Suppressor macrophage treated with lipopolysaccharide for 1 hour (primary cell): ENCODE data around the gene CDY2A.
"Not testable (repeated sequence)": the region's sequence is repeated elsewhere in the genome, so short reads cannot be mapped to it uniquely, and the experiment has no call there.

Source experiments
- DNase-seq, 3 donors: peaks; one replicate each; pipeline ENCODE4 v3.0.0-alpha.2; 2020 to 2022

Gene CDY2A, protein sequence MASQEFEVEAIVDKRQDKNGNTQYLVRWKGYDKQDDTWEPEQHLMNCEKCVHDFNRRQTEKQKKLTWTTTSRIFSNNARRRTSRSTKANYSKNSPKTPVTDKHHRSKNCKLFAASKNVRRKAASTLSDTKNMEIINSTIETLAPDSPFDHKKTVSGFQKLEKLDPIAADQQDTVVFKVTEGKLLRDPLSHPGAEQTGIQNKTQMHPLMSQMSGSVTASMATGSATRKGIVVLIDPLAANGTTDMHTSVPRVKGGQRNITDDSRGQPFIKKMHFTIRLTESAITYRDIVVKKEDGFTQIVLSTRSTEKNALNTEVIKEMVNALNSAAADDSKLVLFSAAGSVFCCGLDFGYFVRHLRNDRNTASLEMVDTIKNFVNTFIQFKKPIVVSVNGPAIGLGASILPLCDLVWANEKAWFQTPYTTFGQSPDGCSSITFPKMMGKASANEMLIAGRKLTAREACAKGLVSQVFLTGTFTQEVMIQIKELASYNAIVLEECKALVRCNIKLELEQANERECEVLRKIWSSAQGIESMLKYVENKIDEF

DNA sequence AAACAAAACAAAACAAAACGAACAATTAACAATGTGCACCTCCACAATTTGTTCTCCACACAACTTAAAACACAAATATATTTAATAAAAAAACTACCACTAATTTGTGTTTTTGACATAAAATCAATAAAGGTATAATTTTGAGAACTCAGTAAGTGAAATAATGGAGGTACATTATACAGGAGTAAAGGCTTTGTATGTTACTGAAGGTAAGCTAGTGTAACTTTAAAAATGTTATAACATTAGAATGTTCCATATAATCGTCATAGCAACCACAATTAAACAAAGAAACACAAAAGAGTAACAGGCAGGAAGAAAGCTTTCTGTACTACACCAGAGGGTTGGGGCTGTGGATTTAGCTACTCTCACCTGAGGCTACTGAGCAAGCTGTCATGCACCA lies at the start of gene CDY2A:
TSS of gene CDY2A (plus strand) at position 301 of the 400 bp plus-strand sequence. CDS start 328 bp downstream, outside the sequence.
- not testable (repeated sequence) for DNase-seq

DNA sequence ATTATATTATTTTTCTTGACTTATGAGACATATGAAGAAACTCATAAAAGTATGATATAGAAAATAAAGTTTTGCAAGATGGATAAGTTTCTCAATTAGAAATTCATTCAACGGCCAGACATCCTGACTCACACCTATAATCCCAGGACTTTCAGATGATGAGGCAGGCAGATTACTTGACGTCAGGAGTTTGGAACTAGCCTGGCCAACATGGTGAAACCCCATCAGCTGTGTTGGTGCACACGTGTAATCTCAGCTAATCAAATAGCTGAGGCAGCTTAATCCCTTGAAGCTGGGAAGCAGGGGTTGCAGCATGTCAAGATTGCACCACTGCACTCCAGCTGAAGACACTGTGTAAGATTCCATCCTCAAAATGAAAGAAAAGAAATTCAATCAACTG lies 28.0 kb upstream of the CDY2A start:
- not testable (repeated sequence) for DNase-seq

DNA sequence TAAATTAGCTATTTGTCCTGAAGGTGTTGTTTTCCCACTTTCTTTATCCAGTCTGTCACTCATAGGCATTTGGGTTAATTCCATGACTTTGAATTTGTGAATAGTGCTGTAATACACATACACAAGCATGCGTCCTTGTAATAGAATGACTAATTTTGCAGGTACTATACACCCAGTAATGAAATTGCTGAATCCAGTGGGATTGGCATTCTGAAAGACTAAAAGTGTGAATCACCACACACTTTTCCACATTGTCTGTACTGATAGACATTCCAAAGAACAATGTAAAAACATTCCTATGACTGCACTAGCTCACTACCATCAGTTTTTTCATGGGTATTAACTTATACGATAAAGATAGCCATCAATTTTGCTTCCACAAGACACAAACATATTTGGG lies 27.3 kb upstream of the CDY2A start:
- not testable (repeated sequence) for DNase-seq

DNA sequence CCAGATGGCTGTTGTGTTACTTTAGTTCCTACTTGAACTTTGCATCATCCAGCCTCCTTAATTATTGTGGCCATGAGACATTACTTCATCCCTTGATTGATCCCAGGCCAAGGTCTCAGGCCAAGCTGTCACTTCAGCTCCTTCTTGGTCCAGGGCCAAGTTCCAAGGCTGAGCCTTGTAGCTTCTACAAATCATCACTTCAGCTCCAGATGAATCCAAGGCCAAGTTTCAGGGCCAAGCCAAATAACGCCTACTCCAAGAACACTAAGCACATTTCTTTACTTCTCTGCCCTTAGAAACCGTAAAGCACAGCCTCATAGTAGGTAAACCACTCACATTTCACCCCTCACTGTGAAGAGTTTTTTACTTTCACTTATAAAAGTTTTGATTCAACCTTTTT lies 1.7 kb upstream of the CDY2A start:
- DNase-seq, result not testable (repeated sequence)

DNA sequence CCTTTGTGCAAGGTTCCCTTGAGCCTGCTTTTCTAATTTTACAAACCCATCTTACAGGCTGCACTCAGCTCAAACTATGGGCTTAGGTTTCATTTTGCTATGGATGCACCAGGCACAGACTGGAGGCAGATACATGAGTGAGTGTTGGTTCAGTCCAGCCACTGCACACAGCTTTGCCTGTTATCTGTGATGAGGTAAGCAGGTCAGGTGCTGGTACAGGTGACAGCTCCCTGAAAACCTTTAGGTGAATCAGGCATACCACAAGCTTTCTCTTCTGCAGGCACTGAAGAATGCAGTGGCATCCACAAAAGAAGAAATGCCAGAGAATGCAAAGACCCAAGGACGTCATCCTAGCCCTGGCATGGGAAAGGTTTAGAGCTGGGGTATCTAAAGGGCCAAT lies 3.3 kb downstream of the CDY2A start:
- not testable (repeated sequence) for DNase-seq

DNA sequence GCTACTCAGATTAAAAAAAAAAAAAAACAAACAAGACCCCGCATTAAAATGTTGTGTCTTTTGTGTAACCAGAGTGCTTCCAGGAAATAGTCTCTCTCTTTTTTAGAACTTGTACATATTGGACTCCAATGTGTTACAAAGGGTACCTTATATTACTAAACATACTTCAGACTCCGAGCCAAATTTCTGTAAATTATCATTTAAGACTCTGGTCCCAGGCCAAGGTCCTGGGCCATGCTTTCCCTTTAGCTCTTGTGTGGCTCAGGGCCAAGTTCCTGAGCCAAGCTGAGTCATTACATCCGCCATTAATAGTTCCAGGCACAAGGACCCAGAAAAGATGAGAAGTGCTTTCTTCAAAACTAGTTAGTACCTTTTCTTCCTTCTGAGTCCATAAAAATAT lies 4.6 kb downstream of the CDY2A start:
- DNase-seq, result not testable (repeated sequence)

DNA sequence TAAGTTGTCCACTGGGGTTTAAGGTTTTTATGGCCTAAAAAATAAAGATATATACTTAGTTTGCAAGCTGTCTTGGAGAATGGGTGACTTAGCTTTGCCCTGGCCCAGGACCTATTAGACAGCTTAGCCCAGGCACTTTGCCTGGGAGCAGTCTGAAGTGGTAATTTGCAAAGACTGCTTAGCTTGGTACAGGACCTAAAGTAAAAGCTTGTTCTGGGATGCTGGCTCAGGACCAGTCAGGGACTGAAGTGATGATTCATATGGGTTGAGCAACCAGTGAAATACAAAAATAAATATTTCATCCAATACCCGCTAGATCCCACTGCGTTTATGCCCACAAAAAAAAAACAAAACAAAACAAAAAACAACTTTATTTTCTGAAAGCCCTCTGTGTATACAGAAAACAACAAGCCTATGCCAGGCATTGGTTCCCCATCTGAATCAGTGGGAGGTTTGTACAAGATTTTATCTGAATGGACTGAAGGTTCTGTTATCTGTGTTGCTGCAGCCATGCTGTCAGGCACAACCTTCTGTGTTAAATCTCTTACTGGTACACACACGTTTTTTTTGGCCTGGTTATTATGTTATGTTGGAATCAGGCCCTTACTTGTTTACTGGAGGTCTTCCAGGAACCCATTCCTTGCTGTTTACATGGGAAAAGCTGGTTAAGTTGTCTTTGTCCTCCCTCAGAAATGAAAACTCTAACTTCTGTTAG lies 8.7 kb downstream of the CDY2A start:
- DNase-seq, result not testable (repeated sequence)

DNA sequence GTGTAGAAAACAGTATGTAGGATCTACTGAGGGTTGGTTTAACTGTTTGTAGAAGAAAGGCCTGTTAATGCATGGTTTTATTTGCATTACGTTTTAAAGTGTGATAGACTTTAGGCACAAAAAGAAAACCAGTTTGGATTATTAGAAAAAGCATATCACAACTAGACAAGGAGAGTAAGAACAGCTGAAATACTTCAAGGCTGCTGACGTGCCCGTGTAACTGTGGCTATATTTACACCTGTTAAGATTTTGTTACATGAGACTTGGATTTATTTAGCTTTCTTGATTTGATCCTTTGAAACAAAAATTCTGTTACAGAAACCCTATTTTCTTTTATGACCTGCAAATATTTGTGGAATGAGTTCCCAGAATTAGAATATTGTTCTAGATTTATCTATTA lies 9.3 kb downstream of the CDY2A start:
- DNase-seq, result not testable (repeated sequence)

DNA sequence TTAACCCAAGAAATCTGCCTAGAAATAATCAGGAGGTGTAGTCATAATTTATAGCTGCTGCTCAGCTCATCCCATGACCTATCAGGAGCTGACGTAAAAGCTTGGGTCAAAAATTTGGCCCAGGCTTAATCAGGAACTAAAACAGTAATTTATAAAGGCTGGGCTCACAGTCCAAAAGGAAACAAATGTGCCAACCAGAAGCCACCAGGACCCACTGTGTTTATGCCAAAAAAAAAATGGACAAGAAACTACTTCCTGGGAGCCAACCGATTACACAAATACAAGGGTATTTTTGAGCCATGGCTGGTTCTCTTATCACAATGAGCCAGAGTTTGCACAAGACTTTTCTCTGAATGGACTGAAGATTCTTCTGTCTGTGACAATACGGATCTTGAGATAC lies 19.4 kb downstream of the CDY2A start:
- not testable (repeated sequence) for DNase-seq

DNA sequence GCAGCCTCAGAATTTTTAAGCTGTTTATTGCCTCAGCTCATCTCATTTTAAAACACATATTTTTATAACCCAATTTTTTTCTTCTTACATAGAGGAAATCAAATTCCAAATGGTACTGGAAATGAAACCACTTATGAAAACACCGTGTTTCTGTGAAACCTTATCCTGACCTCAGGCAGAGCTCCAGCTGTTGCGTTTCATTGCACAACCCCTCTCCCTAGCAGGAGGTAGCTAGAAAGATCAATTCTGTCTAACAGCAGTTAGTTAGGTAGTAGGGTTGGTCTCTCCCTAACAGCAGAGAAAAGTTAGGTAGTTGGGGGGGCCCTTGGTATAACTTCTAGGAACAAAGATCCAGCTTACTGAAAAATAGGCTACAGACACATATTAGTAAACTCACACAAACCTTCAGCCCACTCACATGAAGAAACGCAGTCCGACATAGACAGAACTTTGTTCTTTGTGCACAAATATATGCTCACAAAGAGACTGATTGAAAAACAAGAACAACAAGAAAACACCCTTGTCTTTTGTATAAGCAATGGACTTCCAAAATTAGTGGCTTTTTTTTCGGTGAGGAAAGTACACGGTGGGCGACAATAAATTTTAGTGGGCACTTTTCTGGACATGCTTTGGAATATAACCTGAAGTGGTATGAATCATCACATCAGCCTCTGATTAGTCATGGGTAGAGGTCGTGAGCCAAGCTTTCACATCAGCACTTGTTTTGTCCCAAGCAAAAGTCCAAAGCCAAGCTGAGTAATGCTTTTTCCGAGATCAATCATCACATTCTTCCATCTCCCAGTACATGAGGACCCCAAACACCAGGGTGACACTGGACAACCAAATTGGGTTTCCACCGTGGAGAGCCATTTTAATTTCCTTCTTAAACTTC lies 22.8 kb downstream of the CDY2A start:
- DNase-seq, result not testable (repeated sequence)

DNA sequence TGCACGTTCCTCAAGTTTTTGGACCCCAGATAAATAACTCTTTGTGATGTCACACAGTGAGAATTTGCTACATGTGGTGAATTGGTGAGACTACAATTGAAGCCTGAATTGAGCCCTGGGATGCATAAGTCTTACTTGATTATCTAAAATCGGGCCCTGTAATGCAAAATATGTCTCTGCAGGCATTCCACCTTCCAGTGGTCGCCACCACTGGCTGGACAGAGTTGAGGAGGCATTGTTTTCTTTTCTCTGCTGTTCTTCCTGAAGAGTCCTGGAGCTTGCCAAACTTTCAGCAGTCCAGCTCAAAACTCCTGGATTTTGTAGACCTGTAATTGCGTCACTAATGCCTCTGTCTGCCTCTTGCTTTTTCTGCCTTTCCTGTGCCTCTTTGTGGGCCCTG lies 23.5 kb downstream of the CDY2A start:
- DNase-seq, result not testable (repeated sequence)

DNA sequence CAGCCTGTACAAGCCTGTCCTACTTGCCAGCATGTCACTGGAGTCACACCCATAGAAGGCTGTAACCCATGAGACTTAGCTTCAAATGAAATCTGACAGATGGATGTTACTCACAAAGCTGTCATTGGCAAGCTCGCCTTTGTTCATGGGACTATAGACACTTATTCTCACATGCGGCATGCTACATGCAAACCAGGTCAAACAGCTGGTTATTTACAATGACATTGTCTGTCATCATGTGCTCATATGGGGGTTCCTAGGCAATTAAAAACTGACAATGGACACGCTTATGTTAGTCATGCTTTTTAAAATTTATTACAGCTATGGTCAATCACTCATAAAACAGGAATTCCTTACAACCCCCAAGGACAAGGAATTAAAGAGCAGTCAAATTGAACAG lies 30.9 kb downstream of the CDY2A start:
- not testable (repeated sequence) for DNase-seq

DNA sequence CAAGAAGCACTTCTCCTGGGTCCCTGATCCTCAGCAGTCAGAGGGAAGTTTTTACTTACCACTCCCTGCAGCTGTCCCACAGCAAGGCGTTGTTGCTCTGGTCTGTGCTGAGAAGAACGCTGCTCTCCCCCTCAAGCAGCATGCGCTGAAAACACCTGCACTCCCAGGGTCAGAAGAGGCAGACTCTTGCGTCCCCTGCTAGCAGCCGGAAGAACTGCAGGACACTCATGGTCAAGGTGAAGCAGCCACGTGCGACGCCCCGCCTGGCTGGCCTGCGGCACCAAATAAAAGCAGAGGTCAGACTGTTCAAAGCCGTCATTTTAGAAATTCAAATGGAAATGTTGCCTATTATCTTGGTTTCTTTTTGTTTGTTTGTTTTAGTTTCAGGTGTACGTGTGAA lies 47.9 kb downstream of the CDY2A start:
- DNase-seq, result not testable (repeated sequence)
